HCT116 (cell line): Measurements from ENCODE around the gene GARIN3. TPM values are rescaled to one million over a fixed set of nuclear protein-coding genes. Genes with fewer than 3 reads are reported as not detected.

ENCODE experiments used
- ATAC-seq: fragments of 200-7000 bp; cut with Tn5 transposase; 2 replicates; pipeline ENCODE4 v1.9.1; 2020; ENCODE audit warnings: mild to moderate bottlenecking, moderate library complexity
- BruUV-seq: library from RNA; stranded (reverse); fragments of 400-500 nt; replicated peaks from 2 replicates; lab custom pipeline; 2021; lab: Mats Ljungman, UMichigan
- CTCF ChIA-PET: fragments of 300-600 bp; sonication (Branson Sonifier 250); formaldehyde crosslinking; loops from one replicate; lab custom pipeline; 2021; ENCODE audit warnings: antibody characterized with exemption; lab: Charles Lee
- POLR2A ChIA-PET: fragments of 300-600, 350-600 bp; sonication (Branson Sonifier 250); formaldehyde crosslinking; loops from one replicate; lab custom pipeline; 2021; ENCODE audit warnings: antibody characterized with exemption; lab: Charles Lee
- RAD21 ChIA-PET, 2 experiments: fragments of 300-600 bp; sonication (Branson Sonifier 250); formaldehyde crosslinking; loops; one replicate each; lab custom pipeline; 2023; ENCODE audit warnings: low total read pairs in 2 of 2; ENCODE audit not compliant: uncharacterized antibody in 2 of 2, unreplicated experiment in 2 of 2, low non-redundant PET in 1 of 2; lab: Charles Lee
- DNase-seq: peaks from one replicate; pipeline ENCODE4 v3.0.0-alpha.2; 2010; ENCODE audit warnings: low read depth, low spot score
- H2AFZ ChIP-seq: fragments of 200-600 bp; shearing (Covaris generic), sonication (generic); 2 replicates; pipeline ENCODE4 v1.6.1; 2017; ENCODE audit warnings: low read depth, mixed run types, mixed read lengths, antibody characterized with exemption, low read length; ENCODE audit not compliant: poor library complexity, severe bottlenecking
- H3K27ac ChIP-seq: 2 replicates; pipeline ENCODE4 v1.5.1; 2012; ENCODE audit warnings: low read depth, low read length
- H3K27me3 ChIP-seq: fragments of 200-600 bp; sonication (generic); 2 replicates; pipeline ENCODE4 v1.6.1; 2016; ENCODE audit warnings: mixed run types, low read length, mixed read lengths; ENCODE audit not compliant: insufficient read depth
- H3K36me3 ChIP-seq, 2 experiments: fragments of 200-500 bp in 1 of 2; fragments of 200-600 bp in 1 of 2; sonication (Bioruptor generic) in 1 of 2; sonication (generic) in 1 of 2; 2 replicates each; pipeline versions ENCODE4 v1.5.1 to v1.6.1; 2014 to 2016; ENCODE audit warnings: low read length in 2 of 2, inconsistent platforms in 1 of 2, mixed read lengths in 1 of 2, mixed run types in 1 of 2; ENCODE audit not compliant: insufficient read depth in 2 of 2, control insufficient read depth in 1 of 2
- H3K4me1 ChIP-seq, 2 experiments: fragments of 200-600 bp in 1 of 2; sonication (generic) in 1 of 2; 2 replicates each; pipeline versions ENCODE4 v1.5.1 to v1.6.1; 2012 to 2017; ENCODE audit warnings: low read length in 2 of 2, inconsistent platforms in 1 of 2, mild to moderate bottlenecking in 1 of 2, mixed read lengths in 1 of 2, mixed run types in 1 of 2, moderate library complexity in 1 of 2; ENCODE audit not compliant: insufficient read depth in 2 of 2, control insufficient read depth in 1 of 2
- H3K4me2 ChIP-seq: fragments of 200-600 bp; sonication (generic); 2 replicates; pipeline ENCODE4 v1.6.1; 2017; ENCODE audit warnings: mixed run types, low read length, mixed read lengths
- H3K4me3 ChIP-seq, 2 experiments: fragments of 200-600 bp in 1 of 2; sonication (generic) in 1 of 2; replicated peaks in 1 of 2; 2 replicates each; pipeline ENCODE4 v1.5.1; 2011 to 2016; ENCODE audit warnings: low read length in 2 of 2, control low read depth in 1 of 2, low read depth in 1 of 2, mild to moderate bottlenecking in 1 of 2, mixed read lengths in 1 of 2, mixed run types in 1 of 2
- H3K79me2 ChIP-seq: fragments of 200-600 bp; sonication (generic); 2 replicates; pipeline ENCODE4 v1.6.1; 2017; ENCODE audit warnings: mild to moderate bottlenecking, mixed run types, low read length, moderate library complexity, mixed read lengths; ENCODE audit not compliant: insufficient read depth
- H3K9ac ChIP-seq: fragments of 200-600 bp; sonication (generic); 2 replicates; pipeline ENCODE4 v1.6.1; 2016; ENCODE audit warnings: low read length, mixed read lengths
- H3K9me2 ChIP-seq: fragments of 200-600 bp; sonication (generic), shearing (Covaris generic); 2 replicates; pipeline ENCODE4 v1.6.1; 2017; ENCODE audit warnings: mixed run types, mild to moderate bottlenecking, moderate library complexity; ENCODE audit not compliant: insufficient read depth
- H3K9me3 ChIP-seq, 2 experiments: fragments of 200-500 bp in 1 of 2; fragments of 200-600 bp in 1 of 2; sonication (Bioruptor generic) in 1 of 2; sonication (generic) in 1 of 2; 2 replicates each; pipeline ENCODE4 v1.6.1; 2014 to 2017; ENCODE audit warnings: low read length in 2 of 2, mixed read lengths in 2 of 2, inconsistent platforms in 1 of 2, low read depth in 1 of 2, mild to moderate bottlenecking in 1 of 2, mixed run types in 1 of 2, moderate library complexity in 1 of 2; ENCODE audit not compliant: control insufficient read depth in 1 of 2, insufficient read depth in 1 of 2
- H4K20me1 ChIP-seq: fragments of 200-600 bp; sonication (generic), shearing (Covaris generic); 2 replicates; pipeline ENCODE4 v1.6.1; 2017; ENCODE audit warnings: mixed run types, mild to moderate bottlenecking, moderate library complexity; ENCODE audit not compliant: insufficient read depth
- CBX3 ChIP-seq: IDR thresholded peaks from 2 replicates; pipeline ENCODE4 v1.6.1; 2012; ENCODE audit warnings: low read depth
- CEBPB ChIP-seq: IDR thresholded peaks from 2 replicates; pipeline ENCODE4 v1.6.1; 2012; ENCODE audit warnings: low read depth
- ELF1 ChIP-seq: IDR thresholded peaks from 2 replicates; pipeline ENCODE4 v1.6.1; 2012; ENCODE audit warnings: low read depth, borderline replicate concordance
- EZH2 ChIP-seq: fragments of 200-600 bp; sonication (generic); IDR thresholded peaks from 2 replicates; pipeline ENCODE4 v1.6.1; 2017; ENCODE audit warnings: antibody characterized with exemption, mixed run types
- EZH2phosphoT487 ChIP-seq: fragments of 200-600 bp; IDR thresholded peaks from 2 replicates; pipeline ENCODE4 v1.6.1; 2018; ENCODE audit warnings: antibody characterized with exemption, borderline replicate concordance
- FOSL1 ChIP-seq: IDR thresholded peaks from 2 replicates; pipeline ENCODE4 v1.6.1; 2012; ENCODE audit warnings: low read depth
- JUND ChIP-seq: IDR thresholded peaks from 2 replicates; pipeline ENCODE4 v1.6.1; 2012
- POLR2A ChIP-seq: IDR thresholded peaks from 2 replicates; pipeline ENCODE4 v1.7.0; 2011; ENCODE audit warnings: borderline replicate concordance; ENCODE audit not compliant: insufficient read depth, insufficient read length; ENCODE audit errors: extremely low read depth
- POLR2AphosphoS5 ChIP-seq: IDR thresholded peaks from 2 replicates; pipeline ENCODE4 v1.6.1; 2011; ENCODE audit warnings: mild to moderate bottlenecking, low read depth, low read length, moderate library complexity
- RAD21 ChIP-seq: IDR thresholded peaks from 2 replicates; pipeline ENCODE4 v1.6.1; 2012; ENCODE audit warnings: low read depth, mild to moderate bottlenecking
- SIN3A ChIP-seq: IDR thresholded peaks from 2 replicates; pipeline ENCODE4 v1.6.1; 2012; ENCODE audit warnings: low read depth
- SP1 ChIP-seq: IDR thresholded peaks from 2 replicates; pipeline ENCODE4 v1.6.1; 2012; ENCODE audit warnings: low read depth
- TCF7L2 ChIP-seq: IDR thresholded peaks from 2 replicates; pipeline ENCODE4 v1.7.0; 2011; ENCODE audit warnings: borderline replicate concordance, inconsistent platforms; ENCODE audit not compliant: insufficient read depth, insufficient read length; ENCODE audit errors: extremely low read depth
- YY1 ChIP-seq: IDR thresholded peaks from 2 replicates; pipeline ENCODE4 v1.6.1; 2011; ENCODE audit warnings: low read length, low read depth, moderate library complexity, mild to moderate bottlenecking; ENCODE audit not compliant: insufficient replicate concordance; ENCODE audit errors: extremely low read depth
- ZFX ChIP-seq: fragments of 450-650 bp; IDR thresholded peaks from 2 replicates; pipeline ENCODE4 v1.6.1; 2017
- ZNF274 ChIP-seq: fragments of 200-500 bp; sonication (Bioruptor generic); IDR thresholded peaks from 2 replicates; pipeline ENCODE4 v1.6.1; 2014; ENCODE audit warnings: mild to moderate bottlenecking, low read depth, low read length, inconsistent platforms
- intact Hi-C: fragments of 100-400 bp; cut with micrococcal nuclease; formaldehyde crosslinking; loops from 2 replicates; pipeline ENCODE4 v1.10.0; 2022
- total RNA-seq: library from RNA; stranded (reverse); gene quantifications from one replicate; pipeline ENCODE4 v1.2.1, GENCODE V29; 2021; ENCODE audit not compliant: unreplicated experiment
- TF ChIP-seq, protein P1 (sequence below): IDR thresholded peaks from 2 replicates; pipeline ENCODE4 v1.6.1; 2011; ENCODE audit warnings: mild to moderate bottlenecking, low read length, moderate library complexity; ENCODE audit not compliant: insufficient replicate concordance; ENCODE audit errors: extremely low read depth
- TF ChIP-seq, protein P2 (sequence below): IDR thresholded peaks from 2 replicates; pipeline ENCODE4 v1.6.1; 2012
- TF ChIP-seq, protein P3 (sequence below): IDR thresholded peaks from 2 replicates; pipeline ENCODE4 v1.6.1; 2012

Gene GARIN3
- total RNA-seq, 1 experiment from 2014 or later: not detected

DNA sequence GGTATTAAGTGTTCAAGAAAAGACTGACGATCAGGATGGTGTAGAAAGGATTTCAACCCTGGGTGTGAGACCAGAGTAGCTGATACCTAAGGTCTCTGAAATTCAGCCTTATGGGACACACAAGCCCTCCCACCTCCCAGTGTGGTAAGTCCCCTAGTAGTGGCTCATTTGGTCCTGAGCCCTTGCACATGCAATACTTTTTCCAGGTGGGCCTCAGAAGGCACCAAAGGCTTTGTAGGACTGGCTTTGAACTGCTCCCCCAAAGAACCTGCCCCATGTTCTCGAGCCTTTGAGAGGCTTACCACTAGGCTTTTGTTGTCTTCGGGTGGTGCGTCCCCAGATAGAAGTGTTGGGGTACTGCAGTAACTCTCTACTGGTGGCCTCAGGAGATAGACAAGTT lies 803 bp downstream of the GARIN3 start:
- Histone ChIP-seq H3K79me2 (no peaks in the 10 kb centered on the region), H3K9me3 (no peaks in the 10 kb centered on the region), H3K4me1 (no peaks in the 10 kb centered on the region), H4K20me1 (no peaks in the 10 kb centered on the region), H3K9ac (no peak overlapping the region), H2AFZ (no peak overlapping the region), H3K9me2 (no peaks in the 10 kb centered on the region), H3K27ac (no peak overlapping the region), H3K27me3 (peaks cover 29% of the 10 kb centered on the region), H3K4me2 (no peak overlapping the region), H3K36me3 (no peaks in the 10 kb centered on the region), H3K4me3 (no peak overlapping the region)
- POLR2A ChIA-PET: no interaction called here
- intact Hi-C loops: no loop called here
- RAD21 ChIA-PET: no interaction called here
- BruUV-seq: no TSS peak
- TF ChIP-seq EZH2 (no peak), JUND (no peak), YY1 (no peak), EZH2phosphoT487 (no peak), RAD21 (no peak)
- TF ChIP-seq, protein P1, sequence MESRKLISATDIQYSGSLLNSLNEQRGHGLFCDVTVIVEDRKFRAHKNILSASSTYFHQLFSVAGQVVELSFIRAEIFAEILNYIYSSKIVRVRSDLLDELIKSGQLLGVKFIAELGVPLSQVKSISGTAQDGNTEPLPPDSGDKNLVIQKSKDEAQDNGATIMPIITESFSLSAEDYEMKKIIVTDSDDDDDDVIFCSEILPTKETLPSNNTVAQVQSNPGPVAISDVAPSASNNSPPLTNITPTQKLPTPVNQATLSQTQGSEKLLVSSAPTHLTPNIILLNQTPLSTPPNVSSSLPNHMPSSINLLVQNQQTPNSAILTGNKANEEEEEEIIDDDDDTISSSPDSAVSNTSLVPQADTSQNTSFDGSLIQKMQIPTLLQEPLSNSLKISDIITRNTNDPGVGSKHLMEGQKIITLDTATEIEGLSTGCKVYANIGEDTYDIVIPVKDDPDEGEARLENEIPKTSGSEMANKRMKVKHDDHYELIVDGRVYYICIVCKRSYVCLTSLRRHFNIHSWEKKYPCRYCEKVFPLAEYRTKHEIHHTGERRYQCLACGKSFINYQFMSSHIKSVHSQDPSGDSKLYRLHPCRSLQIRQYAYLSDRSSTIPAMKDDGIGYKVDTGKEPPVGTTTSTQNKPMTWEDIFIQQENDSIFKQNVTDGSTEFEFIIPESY: no peak
- DNase-seq: no peak
- ATAC-seq: no peak
- CTCF ChIA-PET: no interaction called here

DNA sequence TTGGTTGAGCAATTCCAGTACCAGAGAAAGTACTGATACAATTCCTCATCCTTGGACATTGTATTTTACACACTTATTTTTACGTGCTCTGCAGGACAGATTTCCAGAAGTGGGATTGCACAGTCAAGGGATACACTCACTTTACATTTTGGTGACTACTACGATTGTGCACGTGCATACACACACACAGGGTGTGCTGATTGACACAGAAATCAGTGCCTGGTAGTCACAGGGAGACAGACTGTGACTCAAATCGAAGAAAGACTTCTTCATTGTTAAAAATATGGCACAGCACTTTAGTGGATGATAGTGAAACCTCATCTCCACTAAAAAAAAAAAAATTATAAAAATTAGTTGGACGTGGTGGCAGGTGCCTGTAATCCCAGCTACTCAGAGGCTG lies 1.5 kb downstream of the GARIN3 start:
- H4K20me1 ChIP-seq: no peaks in the 10 kb centered on the region
- RAD21 ChIA-PET: no interaction called here
- intact Hi-C loops: no loop called here
- ATAC-seq (no peak), DNase-seq (no peak)
- TF ChIP-seq CBX3 (no peak), CEBPB (no peak), EZH2 (no peak), YY1 (no peak), FOSL1 (no peak), SIN3A (no peak), ZFX (no peak), RAD21 (no peak), ELF1 (no peak), ZNF274 (no peak), POLR2A (no peak), POLR2AphosphoS5 (no peak), JUND (no peak), SP1 (no peak), TCF7L2 (no peak)
- TF ChIP-seq, protein P2, sequence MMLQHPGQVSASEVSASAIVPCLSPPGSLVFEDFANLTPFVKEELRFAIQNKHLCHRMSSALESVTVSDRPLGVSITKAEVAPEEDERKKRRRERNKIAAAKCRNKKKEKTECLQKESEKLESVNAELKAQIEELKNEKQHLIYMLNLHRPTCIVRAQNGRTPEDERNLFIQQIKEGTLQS: no peak
- TF ChIP-seq, protein P3, sequence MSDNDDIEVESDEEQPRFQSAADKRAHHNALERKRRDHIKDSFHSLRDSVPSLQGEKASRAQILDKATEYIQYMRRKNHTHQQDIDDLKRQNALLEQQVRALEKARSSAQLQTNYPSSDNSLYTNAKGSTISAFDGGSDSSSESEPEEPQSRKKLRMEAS: no peak
- TF ChIP-seq, protein P1: no peak
- TF ChIP-seq, all 23 proteins: peak for 0
- H3K27ac ChIP-seq: no peak overlapping the region
- no peaks in the 10 kb centered on the region for H3K4me1 ChIP-seq
- H3K9ac ChIP-seq: no peak overlapping the region
- H3K36me3 ChIP-seq: no peaks in the 10 kb centered on the region
- no peaks in the 10 kb centered on the region for H3K9me3 ChIP-seq
- ChIA-PET POLR2A (no interaction called here), CTCF (no interaction called here)
- H2AFZ ChIP-seq: no peak overlapping the region
- H3K9me2 ChIP-seq: no peaks in the 10 kb centered on the region
- no peaks in the 10 kb centered on the region for H3K79me2 ChIP-seq
- H3K4me3 ChIP-seq: no peak overlapping the region
- no peak overlapping the region for H3K4me2 ChIP-seq
- peaks cover 35% of the 10 kb centered on the region for H3K27me3 ChIP-seq
- no TSS peak for BruUV-seq
